Measurements from ENCODE around the gene CNKSR3. TPM values are rescaled to one million over a fixed set of nuclear protein-coding genes. Genes with fewer than 3 reads are reported as not detected.

The CNKSR3 gene
- total RNA-seq, 1 donor from 2014 or later, result 8.8 TPM

DNA sequence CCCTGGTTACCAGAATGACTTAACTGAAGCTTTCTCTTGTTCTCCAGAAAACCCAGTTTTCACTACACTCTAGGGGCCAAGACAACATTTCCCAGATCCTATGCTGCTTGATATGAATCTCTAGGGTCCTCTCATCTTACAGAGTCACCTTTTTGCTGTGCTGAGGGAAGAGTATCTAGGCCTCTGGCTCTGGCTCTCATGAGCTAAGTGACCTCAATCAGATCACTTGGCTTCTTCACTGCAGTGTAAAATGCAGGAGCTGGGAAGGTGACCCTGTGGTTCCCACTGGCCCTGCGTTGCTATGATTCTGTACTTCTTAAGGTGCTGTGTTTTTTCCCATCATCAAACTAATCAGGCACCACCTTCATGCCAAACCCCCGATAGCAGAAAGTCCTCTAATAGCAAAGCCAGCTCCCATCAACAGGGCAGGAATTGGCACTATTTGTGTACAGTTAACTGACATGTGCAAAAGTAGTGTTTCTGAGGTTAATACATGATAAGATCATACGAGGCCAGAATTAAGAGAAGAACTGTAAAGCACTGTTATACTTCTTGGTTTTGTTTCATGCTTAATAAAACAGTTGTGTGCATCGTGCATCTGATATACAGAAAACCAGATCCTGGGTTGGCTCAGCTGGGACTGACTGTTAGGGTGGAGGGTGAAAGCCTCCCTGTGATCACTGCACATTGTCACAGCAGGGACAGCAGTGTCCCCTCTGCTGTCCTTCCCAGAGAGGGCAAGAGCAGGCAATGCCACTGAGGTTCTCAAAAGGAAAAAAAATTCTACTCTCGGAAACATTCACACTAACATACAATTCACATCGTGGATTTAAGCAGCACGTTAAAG, 46.7 kb downstream of the CNKSR3 start:
- Histone ChIP-seq H3F3A (ENCODE audit: low read depth) (peaks cover 7% of the 10 kb centered on the region), H3K9me3 (ENCODE audit: low read depth) (no peaks in the 10 kb centered on the region), H3K9ac (no peak overlapping the region), H4K20me1 (ENCODE audit: low read depth) (peaks cover 5% of the 10 kb centered on the region), H3K36me3 (no peaks in the 10 kb centered on the region), H3K27ac (peak overlapping the region; percentile 26), H3K4me2 (no peak overlapping the region), H3K4me3 (no peak overlapping the region), H3K27me3 (no peaks in the 10 kb centered on the region), H2AFZ (replicated peaks) (no peak overlapping the region), H3K4me1 (peaks cover 12% of the 10 kb centered on the region), H3K79me2 (ENCODE audit: low read depth) (peaks cover 12% of the 10 kb centered on the region)
- H3K4me1 Mint-ChIP-seq, result peaks cover 16% of the 10 kb centered on the region
- peaks cover 3% of the 10 kb centered on the region for H3K27me3 Mint-ChIP-seq (ENCODE audit: insufficient read depth, low read depth)
- no peak overlapping the region for H3K4me3 Mint-ChIP-seq
- no peak for DNase-seq (ENCODE audit: low spot score)
- TF ChIP-seq, protein P1, sequence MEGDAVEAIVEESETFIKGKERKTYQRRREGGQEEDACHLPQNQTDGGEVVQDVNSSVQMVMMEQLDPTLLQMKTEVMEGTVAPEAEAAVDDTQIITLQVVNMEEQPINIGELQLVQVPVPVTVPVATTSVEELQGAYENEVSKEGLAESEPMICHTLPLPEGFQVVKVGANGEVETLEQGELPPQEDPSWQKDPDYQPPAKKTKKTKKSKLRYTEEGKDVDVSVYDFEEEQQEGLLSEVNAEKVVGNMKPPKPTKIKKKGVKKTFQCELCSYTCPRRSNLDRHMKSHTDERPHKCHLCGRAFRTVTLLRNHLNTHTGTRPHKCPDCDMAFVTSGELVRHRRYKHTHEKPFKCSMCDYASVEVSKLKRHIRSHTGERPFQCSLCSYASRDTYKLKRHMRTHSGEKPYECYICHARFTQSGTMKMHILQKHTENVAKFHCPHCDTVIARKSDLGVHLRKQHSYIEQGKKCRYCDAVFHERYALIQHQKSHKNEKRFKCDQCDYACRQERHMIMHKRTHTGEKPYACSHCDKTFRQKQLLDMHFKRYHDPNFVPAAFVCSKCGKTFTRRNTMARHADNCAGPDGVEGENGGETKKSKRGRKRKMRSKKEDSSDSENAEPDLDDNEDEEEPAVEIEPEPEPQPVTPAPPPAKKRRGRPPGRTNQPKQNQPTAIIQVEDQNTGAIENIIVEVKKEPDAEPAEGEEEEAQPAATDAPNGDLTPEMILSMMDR (IDR thresholded peaks at IDR 0.05), result no peak
- no peak for TF ChIP-seq EZH2 (IDR thresholded peaks at IDR 0.05)
- no peak for TF ChIP-seq EZH2phosphoT487 (IDR thresholded peaks at IDR 0.05)
- H3K36me3 Mint-ChIP-seq, result no peaks in the 10 kb centered on the region
- H3K27ac Mint-ChIP-seq, result peak overlapping the region; percentile 36
- H3K9me3 Mint-ChIP-seq, result peaks cover 2% of the 10 kb centered on the region

GRCh38 chr6:154462425-154462824, 48.1 kb downstream of the CNKSR3 start:
- Mint-ChIP-seq H3K36me3 (no peaks in the 10 kb centered on the region), H3K27ac (no peak overlapping the region), H3K27me3 (ENCODE audit: insufficient read depth, low read depth) (peaks cover 2% of the 10 kb centered on the region), H3K9me3 (peaks cover 2% of the 10 kb centered on the region), H3K4me3 (no peak overlapping the region), H3K4me1 (peaks cover 24% of the 10 kb centered on the region)
- peaks cover 19% of the 10 kb centered on the region for H3K79me2 ChIP-seq (ENCODE audit: low read depth)
- no peak overlapping the region for H2AFZ ChIP-seq (replicated peaks)
- H4K20me1 ChIP-seq (ENCODE audit: low read depth), result peaks cover 18% of the 10 kb centered on the region
- no peak overlapping the region for H3K27ac ChIP-seq
- no peaks in the 10 kb centered on the region for H3K9me3 ChIP-seq (ENCODE audit: low read depth)
- peaks cover 7% of the 10 kb centered on the region for H3F3A ChIP-seq (ENCODE audit: low read depth)
- H3K4me1 ChIP-seq, result peaks cover 23% of the 10 kb centered on the region
- no peak for TF ChIP-seq EZH2phosphoT487 (IDR thresholded peaks at IDR 0.05)
- no peak for TF ChIP-seq EZH2 (IDR thresholded peaks at IDR 0.05)
- TF ChIP-seq, protein P1 (IDR thresholded peaks at IDR 0.05), result no peak
- H3K36me3 ChIP-seq, result no peaks in the 10 kb centered on the region
- H3K9ac ChIP-seq, result no peak overlapping the region
- no peak overlapping the region for H3K4me3 ChIP-seq
- no peak overlapping the region for H3K4me2 ChIP-seq
- H3K27me3 ChIP-seq, result no peaks in the 10 kb centered on the region
- DNase-seq (ENCODE audit: low spot score), result no peak

DNA sequence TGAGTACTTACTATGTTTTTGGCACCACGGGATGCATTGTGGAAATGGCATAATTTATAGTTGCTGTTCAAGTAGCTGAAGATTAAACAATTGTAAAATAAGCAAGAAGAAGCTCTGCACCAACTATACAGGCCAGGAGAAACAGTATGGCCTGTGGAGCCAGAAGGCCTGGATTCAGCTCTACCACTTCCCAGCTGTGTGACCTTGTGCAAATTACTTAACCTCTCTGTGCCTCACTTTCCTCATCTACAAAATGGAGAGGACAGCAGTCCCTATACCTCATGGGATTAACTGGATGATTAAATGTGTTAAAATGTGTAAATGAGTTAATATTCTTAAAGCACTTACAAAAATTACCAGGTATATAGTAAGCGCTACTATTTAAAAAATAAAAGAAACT, 49.1 kb downstream of the CNKSR3 start:
- no peaks in the 10 kb centered on the region for H3K36me3 Mint-ChIP-seq
- Histone ChIP-seq H3F3A (ENCODE audit: low read depth) (peaks cover 7% of the 10 kb centered on the region), H3K4me2 (no peak overlapping the region), H3K27ac (no peak overlapping the region), H3K4me1 (peaks cover 23% of the 10 kb centered on the region), H2AFZ (replicated peaks) (no peak overlapping the region), H4K20me1 (ENCODE audit: low read depth) (peaks cover 19% of the 10 kb centered on the region), H3K27me3 (no peaks in the 10 kb centered on the region), H3K36me3 (no peaks in the 10 kb centered on the region), H3K9me3 (ENCODE audit: low read depth) (no peaks in the 10 kb centered on the region), H3K79me2 (ENCODE audit: low read depth) (peaks cover 19% of the 10 kb centered on the region), H3K9ac (no peak overlapping the region), H3K4me3 (no peak overlapping the region)
- H3K4me3 Mint-ChIP-seq, result no peak overlapping the region
- H3K27me3 Mint-ChIP-seq (ENCODE audit: insufficient read depth, low read depth), result peaks cover 2% of the 10 kb centered on the region
- no peak for TF ChIP-seq EZH2 (IDR thresholded peaks at IDR 0.05)
- TF ChIP-seq, protein P1 (IDR thresholded peaks at IDR 0.05), result no peak
- no peak for TF ChIP-seq EZH2phosphoT487 (IDR thresholded peaks at IDR 0.05)
- H3K9me3 Mint-ChIP-seq, result peaks cover 2% of the 10 kb centered on the region
- H3K27ac Mint-ChIP-seq, result no peak overlapping the region
- no peak for DNase-seq (ENCODE audit: low spot score)
- peaks cover 24% of the 10 kb centered on the region for H3K4me1 Mint-ChIP-seq
